Measurements from ENCODE around the gene ELAVL1.

ELAVL1 gene

DNA sequence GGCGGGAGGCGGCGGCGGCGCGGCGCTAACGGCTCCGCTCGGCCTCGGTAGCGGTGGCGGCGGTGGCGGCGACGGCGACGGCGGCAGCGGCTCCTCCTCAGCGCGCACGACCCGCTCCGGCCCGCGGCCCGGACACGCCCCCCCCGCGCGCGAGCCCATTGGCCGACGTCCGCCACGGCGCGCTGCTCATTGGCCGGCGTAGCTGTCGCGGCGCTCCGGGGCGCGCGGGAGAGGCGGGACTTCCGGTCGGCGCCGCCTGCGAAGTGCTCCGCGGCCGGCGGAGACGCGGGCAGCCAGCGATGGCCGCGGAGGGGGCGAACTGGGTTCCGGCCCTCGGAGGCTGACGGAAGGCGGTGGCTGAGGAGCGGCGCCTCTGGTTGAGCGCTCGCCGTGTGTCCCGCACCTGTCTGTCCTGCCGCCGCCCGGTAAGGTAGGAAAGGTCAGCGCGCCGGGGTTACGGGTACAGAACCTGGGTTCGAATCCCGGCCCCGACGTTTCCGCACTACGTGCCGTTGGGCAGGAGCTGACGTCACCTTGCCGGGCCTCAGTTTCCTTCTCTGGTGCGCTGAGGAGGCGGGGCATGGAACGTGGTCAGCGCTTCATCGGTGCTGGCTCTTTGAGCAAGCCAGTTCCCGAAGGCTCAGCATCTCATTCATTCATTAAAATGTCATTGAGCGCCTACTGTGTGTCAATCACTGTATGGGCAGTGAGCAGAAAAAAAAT lies at the start of gene ELAVL1:
Gene ELAVL1 (minus strand): TSS at position 108 of the 723 bp plus-strand sequence. CDS start 13,826 bp downstream, outside the sequence.
- Histone ChIP-seq H3K36me3 (ENCODE audit: control insufficient read depth in 1 of 2, insufficient read depth in 2 of 2, low read length in 2 of 2) (no peaks in the 10 kb centered on the region), H3K4me1 (ENCODE audit: control insufficient read depth in 1 of 2, insufficient read depth in 2 of 2, low read length in 2 of 2) (peaks cover 18 to 37% of the 10 kb centered on the region in 2 donors), H3K27me3 (ENCODE audit: low read depth, low read length) (no peaks in the 10 kb centered on the region), H3K9me3 (ENCODE audit: control insufficient read depth in 1 of 2, low read length in 2 of 2) (no peaks in the 10 kb centered on the region), H3K4me3 (ENCODE audit: low read depth in 1 of 2, low read length in 2 of 2) (peak within 1 kb of the TSS; percentile 76 to 83), H3K27ac (ENCODE audit: low read length) (peak within 1 kb of the TSS; percentile 72)

DNA sequence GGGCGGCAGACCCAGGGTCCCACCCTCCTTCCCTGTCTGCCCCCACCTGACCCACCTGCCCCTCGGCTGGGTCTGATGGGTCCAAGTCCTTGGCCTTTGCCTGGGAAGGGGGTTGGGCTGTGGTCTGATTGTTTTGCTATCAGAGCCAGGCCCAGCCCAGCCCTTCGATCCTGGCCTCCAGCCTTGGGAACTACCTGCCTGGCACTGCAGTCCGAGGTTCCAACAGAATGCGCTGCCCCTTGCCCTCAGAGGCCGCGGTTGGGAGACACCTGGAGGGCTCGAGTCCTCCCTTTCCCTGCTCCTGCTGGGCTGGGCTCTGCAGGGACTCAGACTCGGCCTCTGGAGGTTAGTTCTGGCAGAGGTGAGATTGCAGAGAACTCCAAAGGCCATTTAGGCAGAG lies 48.7 kb upstream of the ELAVL1 start:
- peak overlapping the region; percentile 23 for H3K27ac ChIP-seq (ENCODE audit: low read length)
- H3K27me3 ChIP-seq (ENCODE audit: low read depth, low read length) = no peaks in the 10 kb centered on the region
- no peaks in the 10 kb centered on the region for H3K36me3 ChIP-seq (ENCODE audit: control insufficient read depth in 1 of 2, insufficient read depth in 2 of 2, low read length in 2 of 2)
- peaks cover 0 to 11% of the 10 kb centered on the region in 2 donors for H3K4me1 ChIP-seq (ENCODE audit: control insufficient read depth in 1 of 2, insufficient read depth in 2 of 2, low read length in 2 of 2)
- peak overlapping the region in 1 of 2 donors; percentile 42 for H3K4me3 ChIP-seq (ENCODE audit: low read depth in 1 of 2, low read length in 2 of 2)
- no peaks in the 10 kb centered on the region for H3K9me3 ChIP-seq (ENCODE audit: control insufficient read depth in 1 of 2, low read length in 2 of 2)

DNA sequence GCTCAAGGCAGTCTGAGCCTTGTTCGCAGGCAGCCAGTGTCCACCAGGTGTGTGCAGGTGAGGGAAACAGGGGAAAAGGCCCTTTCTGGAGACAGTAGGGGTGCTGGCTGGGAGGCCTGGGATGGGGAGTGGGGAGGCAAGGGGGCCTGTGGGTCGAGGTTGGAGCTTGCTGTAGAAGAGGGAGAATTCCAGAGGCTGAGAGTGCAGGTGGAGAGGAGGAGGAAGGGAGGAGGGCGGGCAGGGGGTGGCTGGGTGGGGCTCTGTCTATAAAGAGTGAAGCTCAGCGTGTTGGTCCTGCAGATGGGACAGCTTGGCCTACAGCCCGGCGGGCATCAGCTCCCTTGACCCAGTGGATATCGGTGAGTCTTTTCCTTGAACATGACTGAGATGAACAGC lies 47.0 kb upstream of the ELAVL1 start, which contains the start of gene CCL25:
Gene CCL25 (plus strand): TSS at position 297 of the 396 bp plus-strand sequence. CDS start 290 bp downstream, outside the sequence.
- H3K27me3 ChIP-seq (ENCODE audit: low read depth, low read length) = no peaks in the 10 kb centered on the region
- H3K9me3 ChIP-seq (ENCODE audit: control insufficient read depth in 1 of 2, low read length in 2 of 2) = no peaks in the 10 kb centered on the region
- peaks cover 0 to 11% of the 10 kb centered on the region in 2 donors for H3K4me1 ChIP-seq (ENCODE audit: control insufficient read depth in 1 of 2, insufficient read depth in 2 of 2, low read length in 2 of 2)
- H3K27ac ChIP-seq (ENCODE audit: low read length) = peak within 1 kb of the TSS; percentile 65
- peak within 1 kb of the TSS in 1 of 2 donors; percentile 42 for H3K4me3 ChIP-seq (ENCODE audit: low read depth in 1 of 2, low read length in 2 of 2)
- H3K36me3 ChIP-seq (ENCODE audit: control insufficient read depth in 1 of 2, insufficient read depth in 2 of 2, low read length in 2 of 2) = no peaks in the 10 kb centered on the region

DNA sequence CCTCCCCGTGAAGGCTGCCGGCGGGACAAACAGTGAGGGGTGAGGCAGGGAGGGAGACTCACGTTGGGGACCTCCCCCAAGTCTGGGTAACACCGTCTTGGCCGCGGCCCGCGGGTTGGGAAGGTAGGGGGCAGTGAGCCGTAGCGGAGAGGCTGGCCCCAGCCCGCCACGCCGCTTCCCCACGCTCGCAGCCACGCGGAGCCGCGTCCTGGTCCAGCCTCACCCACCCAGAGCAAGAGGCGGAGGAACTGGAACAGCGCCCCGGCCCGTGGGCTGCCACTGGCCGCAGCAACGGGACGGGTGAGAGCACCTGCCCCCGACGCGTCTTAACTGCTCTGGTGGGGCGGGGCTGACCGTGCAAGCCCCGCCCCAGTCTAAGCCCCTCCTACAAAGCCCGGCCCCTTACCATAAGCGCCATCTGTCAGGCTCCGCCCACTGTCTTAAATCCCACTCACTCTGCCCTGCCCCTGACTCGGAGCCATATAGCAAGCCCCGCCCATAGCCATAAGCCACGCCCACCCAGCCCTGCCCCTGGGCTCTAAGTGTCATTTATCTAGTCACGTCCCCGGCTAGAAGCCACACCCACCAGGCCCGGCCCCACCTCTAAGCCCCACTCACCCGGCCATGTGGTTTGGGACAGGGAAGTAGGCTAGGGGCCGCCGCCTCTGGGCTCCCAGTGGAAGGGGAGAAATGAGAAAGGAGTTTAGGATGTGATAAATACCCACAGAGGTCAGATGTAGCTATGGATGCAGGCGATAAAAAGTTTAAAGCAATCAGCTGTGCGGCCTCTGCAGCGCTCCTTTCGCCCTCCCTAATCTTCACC lies 45.0 kb upstream of the ELAVL1 start:
- Histone ChIP-seq H3K27me3 (ENCODE audit: low read depth, low read length) (no peaks in the 10 kb centered on the region), H3K9me3 (ENCODE audit: control insufficient read depth in 1 of 2, low read length in 2 of 2) (no peaks in the 10 kb centered on the region), H3K27ac (ENCODE audit: low read length) (no peak overlapping the region), H3K4me1 (ENCODE audit: control insufficient read depth in 1 of 2, insufficient read depth in 2 of 2, low read length in 2 of 2) (peaks cover 0 to 11% of the 10 kb centered on the region in 2 donors), H3K4me3 (ENCODE audit: low read depth in 1 of 2, low read length in 2 of 2) (peak overlapping the region; percentile 26 to 56), H3K36me3 (ENCODE audit: control insufficient read depth in 1 of 2, insufficient read depth in 2 of 2, low read length in 2 of 2) (no peaks in the 10 kb centered on the region)

DNA sequence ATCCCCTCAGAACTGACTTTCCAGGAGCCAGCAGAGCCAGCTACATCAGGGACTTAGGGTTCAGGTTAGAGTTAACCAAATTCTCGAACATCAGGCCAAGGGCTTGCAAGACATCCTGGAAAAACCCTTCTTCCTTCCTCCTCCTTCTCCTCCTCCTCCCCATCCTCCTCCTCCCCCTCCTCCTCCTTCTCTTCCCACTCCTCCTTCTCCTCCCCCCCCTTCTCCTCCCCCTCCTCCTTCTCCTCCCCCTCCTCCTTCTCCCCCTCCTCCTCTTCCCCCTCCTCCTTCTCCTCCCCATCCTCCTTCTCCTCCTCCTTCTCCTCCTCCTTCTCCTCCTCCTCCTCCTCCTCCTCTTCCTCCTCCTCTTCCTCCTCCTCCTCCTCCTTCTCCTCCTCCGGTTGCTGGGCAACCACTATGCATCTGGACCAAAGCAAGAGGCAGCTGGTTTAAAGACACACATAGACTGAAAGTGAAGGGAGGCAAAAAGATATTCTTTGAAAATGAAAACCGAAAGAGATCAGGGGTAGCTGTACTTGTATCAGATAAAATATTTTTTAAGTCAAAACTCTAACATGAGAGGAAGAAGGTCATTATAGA lies 41.2 kb upstream of the ELAVL1 start:
- no peak overlapping the region for H3K27ac ChIP-seq (ENCODE audit: low read length)
- H3K36me3 ChIP-seq (ENCODE audit: control insufficient read depth in 1 of 2, insufficient read depth in 2 of 2, low read length in 2 of 2) = no peaks in the 10 kb centered on the region
- no peak overlapping the region for H3K4me3 ChIP-seq (ENCODE audit: low read depth in 1 of 2, low read length in 2 of 2)
- no peaks in the 10 kb centered on the region for H3K27me3 ChIP-seq (ENCODE audit: low read depth, low read length)
- no peaks in the 10 kb centered on the region for H3K9me3 ChIP-seq (ENCODE audit: control insufficient read depth in 1 of 2, low read length in 2 of 2)
- H3K4me1 ChIP-seq (ENCODE audit: control insufficient read depth in 1 of 2, insufficient read depth in 2 of 2, low read length in 2 of 2) = peaks cover 0 to 11% of the 10 kb centered on the region in 2 donors

DNA sequence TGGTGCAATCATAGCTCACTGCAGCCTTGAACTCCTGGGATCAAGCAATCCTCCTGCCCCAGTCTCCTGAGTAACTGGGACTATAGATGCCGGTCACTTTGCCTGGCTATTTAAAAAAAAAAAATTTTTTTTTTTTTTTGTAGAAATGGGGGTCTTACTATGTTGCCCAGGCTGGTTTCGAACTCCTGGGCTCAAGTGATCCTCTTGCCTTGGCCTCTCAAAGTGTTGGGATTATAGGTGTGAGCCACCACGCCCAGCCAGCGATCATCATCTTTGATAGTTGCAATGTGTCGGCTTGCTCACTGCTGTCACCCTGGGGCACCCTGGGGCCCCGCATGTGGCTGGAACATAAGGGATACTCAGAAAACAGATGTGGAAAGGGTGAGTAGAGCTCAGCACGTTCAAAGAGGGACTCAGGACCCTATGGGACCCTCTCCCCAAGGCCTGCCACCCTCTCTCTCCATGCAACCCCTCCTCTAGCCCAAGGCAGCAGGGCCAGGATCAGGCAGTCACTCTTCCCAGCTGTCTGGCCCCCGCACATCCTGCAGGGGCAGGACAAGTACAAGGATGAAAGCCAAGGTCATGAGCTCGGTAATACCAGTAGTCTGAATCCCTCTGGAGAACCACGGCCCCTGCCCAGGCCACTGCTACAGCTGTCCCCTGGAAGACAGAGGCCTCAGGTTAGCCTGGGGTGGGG lies 40.6 kb upstream of the ELAVL1 start:
- Histone ChIP-seq H3K9me3 (ENCODE audit: control insufficient read depth in 1 of 2, low read length in 2 of 2) (no peaks in the 10 kb centered on the region), H3K4me3 (ENCODE audit: low read depth in 1 of 2, low read length in 2 of 2) (no peak overlapping the region), H3K27me3 (ENCODE audit: low read depth, low read length) (no peaks in the 10 kb centered on the region), H3K4me1 (ENCODE audit: control insufficient read depth in 1 of 2, insufficient read depth in 2 of 2, low read length in 2 of 2) (peaks cover 0 to 11% of the 10 kb centered on the region in 2 donors), H3K36me3 (ENCODE audit: control insufficient read depth in 1 of 2, insufficient read depth in 2 of 2, low read length in 2 of 2) (no peaks in the 10 kb centered on the region), H3K27ac (ENCODE audit: low read length) (no peak overlapping the region)

DNA sequence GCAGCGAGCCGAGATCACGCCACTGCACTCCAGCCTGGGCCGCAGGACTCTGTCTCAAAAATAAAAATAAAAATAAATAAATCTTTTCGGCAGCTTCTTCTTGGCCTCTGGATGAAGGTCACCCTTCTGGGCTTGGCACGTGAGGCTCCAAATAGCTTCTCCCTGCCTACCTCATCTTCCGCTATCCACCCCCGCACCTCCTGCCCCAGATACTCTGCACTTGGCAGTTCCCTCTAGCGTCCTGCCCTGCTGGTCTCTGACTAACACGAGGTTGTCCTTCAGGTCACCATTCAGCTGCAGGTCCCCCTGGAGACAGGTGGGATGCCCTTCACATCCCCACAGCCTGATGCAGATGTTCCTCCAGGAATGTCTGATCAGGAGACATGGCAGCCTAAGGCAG lies 38.6 kb upstream of the ELAVL1 start:
- no peak overlapping the region for H3K27ac ChIP-seq (ENCODE audit: low read length)
- no peaks in the 10 kb centered on the region for H3K4me1 ChIP-seq (ENCODE audit: control insufficient read depth in 1 of 2, insufficient read depth in 2 of 2, low read length in 2 of 2)
- no peaks in the 10 kb centered on the region for H3K27me3 ChIP-seq (ENCODE audit: low read depth, low read length)
- no peaks in the 10 kb centered on the region for H3K36me3 ChIP-seq (ENCODE audit: control insufficient read depth in 1 of 2, insufficient read depth in 2 of 2, low read length in 2 of 2)
- no peak overlapping the region for H3K4me3 ChIP-seq (ENCODE audit: low read depth in 1 of 2, low read length in 2 of 2)
- no peaks in the 10 kb centered on the region for H3K9me3 ChIP-seq (ENCODE audit: control insufficient read depth in 1 of 2, low read length in 2 of 2)

DNA sequence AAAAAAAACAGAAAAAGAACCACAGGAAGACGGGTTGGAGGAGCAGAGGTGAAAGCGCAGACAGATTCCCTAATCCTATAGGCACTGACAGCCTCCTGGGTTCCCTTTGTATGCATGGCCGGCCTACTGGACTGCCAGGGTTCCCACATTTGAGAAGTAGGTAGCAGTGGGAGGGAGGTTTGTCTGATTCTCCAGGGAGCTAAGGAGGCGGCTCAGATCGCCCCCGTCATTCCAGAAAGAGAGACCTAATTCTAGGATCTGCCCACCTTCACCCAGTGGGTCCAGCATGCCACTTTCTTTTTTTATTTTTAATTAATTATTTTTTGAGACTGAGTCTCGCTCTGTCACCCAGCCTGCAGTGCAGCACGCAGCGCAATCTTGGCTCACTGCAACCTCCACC lies 37.5 kb upstream of the ELAVL1 start:
- Histone ChIP-seq H3K27me3 (ENCODE audit: low read depth, low read length) (peaks cover 3% of the 10 kb centered on the region), H3K4me3 (ENCODE audit: low read depth in 1 of 2, low read length in 2 of 2) (no peak overlapping the region), H3K9me3 (ENCODE audit: control insufficient read depth in 1 of 2, low read length in 2 of 2) (no peaks in the 10 kb centered on the region), H3K36me3 (ENCODE audit: control insufficient read depth in 1 of 2, insufficient read depth in 2 of 2, low read length in 2 of 2) (no peaks in the 10 kb centered on the region), H3K27ac (ENCODE audit: low read length) (no peak overlapping the region), H3K4me1 (ENCODE audit: control insufficient read depth in 1 of 2, insufficient read depth in 2 of 2, low read length in 2 of 2) (no peaks in the 10 kb centered on the region)

DNA sequence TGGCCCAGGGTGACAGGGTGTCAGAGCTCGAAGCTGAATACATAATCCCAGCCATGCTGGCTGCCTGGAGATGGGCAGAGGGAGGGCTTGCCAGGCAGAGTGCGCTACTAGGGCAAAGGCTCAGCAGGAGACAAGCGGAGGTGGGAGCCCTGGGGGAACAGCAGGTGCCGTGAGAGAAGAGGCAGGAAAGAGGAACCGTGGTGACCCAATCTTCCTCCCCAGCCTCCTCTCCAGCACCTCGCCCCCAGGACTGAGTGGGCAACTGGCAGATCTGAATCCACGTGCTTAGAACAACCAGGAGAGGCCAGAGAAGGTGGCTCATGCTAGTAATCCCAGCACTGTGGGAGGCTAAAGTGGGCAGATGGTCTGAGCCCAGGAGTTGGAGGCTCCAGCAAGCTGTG lies 36.1 kb upstream of the ELAVL1 start:
- no peak overlapping the region for H3K27ac ChIP-seq (ENCODE audit: low read length)
- peaks cover 3% of the 10 kb centered on the region for H3K27me3 ChIP-seq (ENCODE audit: low read depth, low read length)
- no peaks in the 10 kb centered on the region for H3K36me3 ChIP-seq (ENCODE audit: control insufficient read depth in 1 of 2, insufficient read depth in 2 of 2, low read length in 2 of 2)
- H3K4me1 ChIP-seq (ENCODE audit: control insufficient read depth in 1 of 2, insufficient read depth in 2 of 2, low read length in 2 of 2) = no peaks in the 10 kb centered on the region
- no peak overlapping the region for H3K4me3 ChIP-seq (ENCODE audit: low read depth in 1 of 2, low read length in 2 of 2)
- H3K9me3 ChIP-seq (ENCODE audit: control insufficient read depth in 1 of 2, low read length in 2 of 2) = no peaks in the 10 kb centered on the region

DNA sequence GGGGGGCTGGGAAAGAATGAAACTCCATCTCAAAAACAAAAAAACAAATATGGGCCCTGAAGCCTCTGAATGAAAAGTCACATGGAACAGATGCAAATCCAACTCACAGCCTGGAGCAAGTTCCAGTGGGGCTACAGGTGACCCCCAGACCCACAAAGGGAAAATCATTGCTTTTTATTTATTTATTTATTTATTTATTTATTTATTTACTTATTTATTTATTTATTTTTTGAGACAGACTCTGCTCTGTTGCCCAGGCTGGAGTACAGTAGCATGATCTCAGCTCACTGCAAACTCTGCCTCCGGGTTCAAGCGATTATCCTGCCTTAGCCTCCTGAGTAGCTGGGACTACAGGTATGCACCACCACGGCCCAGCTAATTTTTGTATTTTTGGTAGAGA lies 33.8 kb upstream of the ELAVL1 start:
- H3K9me3 ChIP-seq (ENCODE audit: control insufficient read depth in 1 of 2, low read length in 2 of 2) = no peaks in the 10 kb centered on the region
- H3K27ac ChIP-seq (ENCODE audit: low read length) = no peak overlapping the region
- no peaks in the 10 kb centered on the region for H3K36me3 ChIP-seq (ENCODE audit: control insufficient read depth in 1 of 2, insufficient read depth in 2 of 2, low read length in 2 of 2)
- no peak overlapping the region for H3K4me3 ChIP-seq (ENCODE audit: low read depth in 1 of 2, low read length in 2 of 2)
- H3K27me3 ChIP-seq (ENCODE audit: low read depth, low read length) = peaks cover 3% of the 10 kb centered on the region
- no peaks in the 10 kb centered on the region for H3K4me1 ChIP-seq (ENCODE audit: control insufficient read depth in 1 of 2, insufficient read depth in 2 of 2, low read length in 2 of 2)

DNA sequence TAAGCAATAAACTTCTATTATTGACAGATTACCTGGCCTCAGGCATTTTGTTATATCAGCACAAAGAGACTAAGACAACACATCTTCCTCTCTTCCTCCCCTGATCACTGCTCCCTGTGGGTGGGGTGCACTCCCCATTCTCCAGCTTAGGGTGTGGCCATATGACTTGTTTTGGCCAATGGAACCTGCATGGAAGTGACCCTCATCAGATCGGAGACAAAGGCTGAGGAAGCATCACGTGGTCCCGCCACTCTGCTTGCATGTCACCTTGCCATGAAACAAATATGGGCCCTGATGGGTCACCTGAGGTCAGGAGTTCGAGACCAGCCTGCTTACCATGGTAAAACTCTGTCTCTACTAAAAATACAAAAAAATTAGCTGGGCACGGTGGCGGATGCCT lies 33.4 kb upstream of the ELAVL1 start:
- Histone ChIP-seq H3K27ac (ENCODE audit: low read length) (no peak overlapping the region), H3K9me3 (ENCODE audit: control insufficient read depth in 1 of 2, low read length in 2 of 2) (no peaks in the 10 kb centered on the region), H3K36me3 (ENCODE audit: control insufficient read depth in 1 of 2, insufficient read depth in 2 of 2, low read length in 2 of 2) (no peaks in the 10 kb centered on the region), H3K4me3 (ENCODE audit: low read depth in 1 of 2, low read length in 2 of 2) (no peak overlapping the region), H3K27me3 (ENCODE audit: low read depth, low read length) (peaks cover 3% of the 10 kb centered on the region), H3K4me1 (ENCODE audit: control insufficient read depth in 1 of 2, insufficient read depth in 2 of 2, low read length in 2 of 2) (no peaks in the 10 kb centered on the region)

Data from muscle layer of duodenum (tissue), 2 donors.